HS-27A (cell line): ENCODE measurements around the gene NHERF2.
A peak's percentile ranks its signal among the peaks of the same experiment; 100 is the strongest.
"Not testable (repeated sequence)": the region's sequence is repeated elsewhere in the genome, so short reads cannot be mapped to it uniquely, and the experiment has no call there.

Experiments used
- DNase-seq: peaks from one replicate; pipeline ENCODE4 v3.0.0-alpha.2; 2012; ENCODE audit warnings: low read depth, missing footprints

The NHERF2 gene

DNA sequence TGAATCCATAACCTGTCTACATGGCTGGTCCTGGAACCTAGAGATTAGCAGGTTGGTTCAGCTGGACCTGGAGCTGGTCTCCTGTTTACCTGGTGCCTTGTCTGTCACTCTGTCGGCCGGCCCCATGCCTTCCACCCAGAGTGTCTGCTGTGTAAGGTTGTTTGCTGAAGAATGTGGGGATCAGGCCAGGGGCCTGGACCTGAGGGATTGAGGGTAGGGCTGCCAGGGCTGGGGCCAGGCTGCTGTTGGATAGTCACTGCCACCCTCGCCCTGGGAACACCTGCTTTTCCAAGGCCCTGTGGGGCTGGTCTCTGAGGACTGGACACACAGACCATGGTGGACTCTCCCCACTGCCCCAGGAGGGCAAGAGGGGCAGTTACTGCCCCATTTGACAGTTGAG, 1.4 kb downstream of the NHERF2 start:
- DNase-seq, result no peak

DNA sequence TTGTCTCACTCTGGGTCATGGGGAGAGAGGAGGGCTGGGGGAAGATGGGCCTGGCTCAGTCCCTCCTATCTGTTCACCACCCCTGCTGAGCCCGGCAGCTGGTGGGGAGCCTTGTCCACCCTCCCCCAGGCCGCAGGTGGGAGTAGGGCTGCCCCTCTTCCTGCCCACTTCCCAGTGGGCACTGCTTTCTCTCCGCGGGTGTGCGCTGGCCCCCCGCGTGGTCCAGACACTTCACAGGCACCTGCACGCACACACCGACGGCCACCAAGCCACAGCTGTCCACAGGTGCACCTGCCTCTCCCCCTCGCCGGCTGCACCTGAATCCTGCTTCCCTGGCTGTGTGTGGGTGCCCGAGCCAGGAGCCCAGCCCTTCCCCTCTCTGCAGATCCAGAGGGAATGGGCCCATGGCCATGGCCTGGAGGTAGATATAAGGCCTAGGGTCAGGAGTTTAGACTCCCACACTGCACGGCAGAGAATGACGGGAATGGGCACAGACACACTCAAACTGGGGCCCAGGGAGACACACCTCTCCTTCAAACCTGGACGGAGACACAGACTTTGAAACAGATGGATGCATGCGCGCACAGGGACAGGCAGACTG, 2.0 kb downstream of the NHERF2 start:
- DNase-seq, result no peak

DNA sequence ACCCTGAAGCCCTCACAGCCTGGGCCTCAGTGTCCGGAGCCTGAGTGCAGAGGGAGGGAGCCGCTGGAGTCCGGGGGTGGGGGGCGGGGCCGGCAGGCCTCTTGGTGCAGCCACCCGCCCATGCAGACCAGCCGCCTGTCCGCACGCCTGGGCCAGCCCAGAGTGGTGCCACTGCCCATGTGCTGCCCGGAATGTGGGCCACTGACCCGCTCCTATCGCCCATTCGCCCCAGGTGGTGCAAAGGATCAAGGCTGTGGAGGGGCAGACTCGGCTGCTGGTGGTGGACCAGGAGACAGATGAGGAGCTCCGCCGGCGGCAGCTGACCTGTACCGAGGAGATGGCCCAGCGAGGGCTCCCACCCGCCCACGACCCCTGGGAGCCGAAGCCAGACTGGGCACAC, 2.6 kb downstream of the NHERF2 start:
- DNase-seq, result no peak

DNA sequence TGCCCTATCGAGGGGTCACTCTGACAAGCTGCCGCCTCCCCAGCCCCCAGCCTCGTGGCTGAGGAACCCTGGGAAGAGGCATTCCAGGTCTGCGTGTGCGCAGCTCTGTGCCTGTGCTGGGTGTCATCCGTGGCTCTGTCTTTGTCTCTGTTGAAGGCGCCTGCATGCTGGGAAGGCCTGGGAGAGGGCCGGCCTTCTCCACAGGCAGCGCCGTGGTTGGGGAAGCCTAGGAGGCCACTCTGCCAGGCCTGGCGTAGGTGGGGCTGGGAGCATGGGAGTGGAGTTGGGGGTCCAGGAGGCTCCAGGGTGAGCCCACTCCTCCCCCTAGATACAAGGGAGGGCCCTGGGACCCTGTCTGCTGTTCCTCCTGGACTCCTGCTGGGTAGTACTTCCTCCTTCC, 3.3 kb downstream of the NHERF2 start:
- DNase-seq, result no peak

DNA sequence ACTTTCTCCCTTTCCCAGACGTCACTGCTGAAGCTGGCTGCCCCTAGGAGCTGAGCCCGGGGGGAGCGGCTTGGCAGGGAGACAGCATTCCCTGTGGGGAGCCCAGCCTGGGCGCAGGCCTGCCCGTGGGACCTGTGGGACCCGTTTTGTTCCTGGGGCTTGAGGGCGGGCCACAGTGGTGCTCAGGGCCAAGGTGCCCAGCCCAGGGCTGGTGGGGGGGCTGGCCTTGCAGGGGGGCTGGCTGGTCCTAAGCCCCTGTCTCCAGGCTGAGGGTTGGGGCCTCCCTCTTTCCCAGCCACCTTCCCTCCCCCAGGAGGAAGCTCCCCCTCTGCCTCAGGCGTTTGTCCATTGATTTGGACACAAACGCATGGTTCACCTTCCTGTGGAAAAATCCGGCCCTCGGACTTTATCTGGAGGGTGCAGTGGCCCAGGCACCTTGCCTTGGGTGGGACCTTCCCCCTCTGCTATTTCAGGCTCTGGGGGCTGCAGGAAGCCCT, 4.4 kb downstream of the NHERF2 start:
- no peak for DNase-seq

DNA sequence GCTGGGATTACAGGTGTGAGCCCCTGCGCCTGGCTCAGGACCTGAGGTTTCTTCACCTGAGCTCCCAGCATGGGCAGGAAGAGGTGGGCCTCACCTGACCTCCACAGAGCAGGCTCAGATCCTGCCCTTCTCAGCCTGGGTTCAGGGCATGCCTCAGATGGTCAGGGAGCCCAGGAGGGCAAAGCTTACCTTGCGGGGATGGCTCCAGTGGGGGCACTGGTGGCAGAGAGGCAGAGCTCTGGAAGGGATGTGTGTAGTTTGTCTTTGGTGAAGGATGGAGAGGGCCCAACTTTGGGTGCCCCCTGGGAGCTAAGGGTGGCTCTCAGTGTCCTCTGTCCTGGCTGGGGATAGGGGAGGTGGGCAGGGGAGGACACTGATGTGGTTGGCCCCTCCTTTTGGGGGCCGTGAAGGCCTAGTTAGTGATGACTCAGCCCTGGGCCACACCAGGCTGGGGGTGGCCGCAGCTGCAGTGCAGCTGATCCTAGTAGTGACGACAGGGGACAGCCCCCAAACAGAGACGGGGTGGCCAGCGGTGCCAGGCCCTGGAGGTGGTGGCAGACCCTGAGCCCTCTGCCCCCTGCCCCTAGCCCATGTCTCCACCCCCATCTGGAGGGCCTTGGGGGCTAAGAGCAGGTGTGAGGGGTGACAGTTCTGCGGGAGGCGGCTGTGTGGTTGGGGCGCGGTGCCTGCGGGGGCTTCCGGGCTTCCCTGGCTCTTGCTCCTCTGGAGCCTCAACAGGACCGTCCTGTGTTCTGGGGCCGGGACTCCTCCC, 5.8 kb downstream of the NHERF2 start:
- DNase-seq, result no peak

DNA sequence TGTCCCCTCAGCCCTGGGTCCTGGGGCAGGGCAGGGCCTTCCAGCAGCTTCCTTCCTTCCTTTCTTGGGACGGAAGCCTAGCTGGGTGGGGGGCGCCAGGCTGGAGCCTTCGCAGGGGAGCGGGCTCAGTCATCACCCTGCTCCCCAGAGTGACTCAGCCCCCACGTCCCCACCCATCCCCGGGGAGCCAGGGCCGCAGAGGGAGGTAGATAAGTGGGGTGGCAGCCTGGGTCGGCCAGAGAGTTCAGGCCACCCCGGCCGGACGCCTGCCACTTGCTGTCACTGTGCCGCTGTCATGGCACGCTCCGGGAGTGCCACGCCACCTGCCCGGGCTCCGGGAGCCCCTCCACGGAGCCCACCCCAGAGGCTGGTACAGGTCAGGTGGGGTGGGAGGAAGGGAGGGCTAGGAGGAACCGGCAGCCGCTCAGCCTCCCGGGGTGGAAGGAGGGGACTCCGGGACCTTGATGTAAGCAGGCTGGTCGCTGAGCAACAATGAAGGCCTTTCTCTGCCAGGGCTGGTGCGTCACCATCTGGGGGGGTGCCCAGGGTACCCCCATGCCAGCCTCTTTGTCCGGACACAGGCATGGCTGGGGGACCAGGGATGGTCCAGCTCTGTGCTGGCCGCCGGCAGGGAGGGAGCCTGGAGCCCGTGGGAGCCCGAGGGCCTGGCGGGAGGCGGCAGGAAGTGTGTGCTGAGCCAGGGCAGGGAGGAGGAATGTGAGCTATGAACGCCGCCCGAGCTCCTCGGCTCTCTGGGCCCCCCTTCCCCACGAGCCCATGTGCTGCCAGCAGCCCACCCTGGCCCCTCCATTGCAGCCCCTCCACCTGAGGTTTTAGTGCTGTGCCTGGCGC, 6.6 kb downstream of the NHERF2 start:
- no peak for DNase-seq

DNA sequence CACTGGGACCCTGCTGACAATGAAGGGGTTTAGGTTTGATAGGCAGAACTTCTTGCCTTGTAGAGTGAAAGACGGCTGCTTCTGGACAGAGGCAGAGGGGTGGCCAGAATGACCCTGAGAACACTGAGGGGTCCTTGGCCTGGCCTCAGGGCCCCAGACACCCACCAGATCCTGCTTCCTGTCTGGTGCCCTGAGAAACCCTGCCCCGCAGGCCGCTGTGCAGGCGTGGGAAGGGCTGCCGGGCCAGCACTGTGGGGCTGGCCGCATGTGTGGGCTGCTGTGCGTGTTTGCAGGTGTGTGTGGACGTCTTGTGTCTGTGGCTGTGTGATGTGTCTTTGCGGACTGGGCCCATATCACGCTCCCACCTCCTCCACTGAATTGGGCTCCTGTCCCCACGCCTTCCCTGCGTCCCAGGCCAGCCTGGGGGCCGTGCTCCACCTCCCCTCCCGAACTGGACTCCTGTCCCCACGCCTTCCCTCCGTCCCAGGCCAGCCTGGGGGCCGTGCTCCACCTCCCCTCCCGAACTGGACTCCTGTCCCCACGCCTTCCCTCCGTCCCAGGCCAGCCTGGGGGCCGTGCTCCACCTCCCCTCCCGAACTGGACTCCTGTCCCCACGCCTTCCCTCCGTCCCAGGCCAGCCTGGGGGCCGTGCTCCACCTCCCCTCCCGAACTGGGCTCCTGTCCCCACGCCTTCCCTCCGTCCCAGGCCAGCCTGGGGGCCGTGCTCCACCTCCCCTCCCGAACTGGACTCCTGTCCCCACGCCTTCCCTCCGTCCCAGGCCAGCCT, 7.4 kb downstream of the NHERF2 start:
- not testable (repeated sequence) for DNase-seq

DNA sequence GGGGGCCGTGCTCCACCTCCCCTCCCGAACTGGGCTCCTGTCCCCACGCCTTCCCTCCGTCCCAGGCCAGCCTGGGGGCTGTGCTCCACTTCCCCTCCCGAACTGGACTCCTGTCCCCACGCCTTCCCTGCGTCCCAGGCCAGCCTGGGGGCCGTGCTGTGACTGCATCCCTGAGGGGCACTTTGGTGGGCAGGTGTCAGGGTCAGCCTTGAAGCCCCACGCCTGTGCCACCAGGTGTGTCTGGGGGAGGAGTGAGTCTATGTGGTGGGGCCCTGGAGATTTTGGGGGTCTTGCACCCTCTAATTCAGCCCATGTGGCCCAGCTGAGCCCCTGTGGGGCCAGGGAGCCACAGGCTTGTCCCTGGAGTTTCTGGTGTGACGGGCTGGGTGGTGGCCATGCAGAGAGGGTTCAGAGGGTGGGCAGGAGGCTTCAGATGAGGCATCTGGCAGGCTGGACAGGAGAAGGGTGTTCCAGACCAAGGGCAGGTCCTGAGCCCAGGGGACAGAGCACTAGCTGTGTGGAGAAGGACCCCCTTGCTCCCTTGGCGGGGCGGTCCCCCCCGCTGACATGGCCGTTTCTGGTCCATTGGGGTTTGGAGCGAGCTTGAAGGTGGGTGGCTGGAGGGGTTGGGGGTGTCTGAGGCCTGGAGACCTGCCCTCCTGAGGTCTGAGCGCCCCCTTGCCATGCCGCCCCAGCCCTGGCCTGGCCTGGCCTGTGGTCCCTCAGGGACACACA, 8.2 kb downstream of the NHERF2 start:
- DNase-seq, result no peak

DNA sequence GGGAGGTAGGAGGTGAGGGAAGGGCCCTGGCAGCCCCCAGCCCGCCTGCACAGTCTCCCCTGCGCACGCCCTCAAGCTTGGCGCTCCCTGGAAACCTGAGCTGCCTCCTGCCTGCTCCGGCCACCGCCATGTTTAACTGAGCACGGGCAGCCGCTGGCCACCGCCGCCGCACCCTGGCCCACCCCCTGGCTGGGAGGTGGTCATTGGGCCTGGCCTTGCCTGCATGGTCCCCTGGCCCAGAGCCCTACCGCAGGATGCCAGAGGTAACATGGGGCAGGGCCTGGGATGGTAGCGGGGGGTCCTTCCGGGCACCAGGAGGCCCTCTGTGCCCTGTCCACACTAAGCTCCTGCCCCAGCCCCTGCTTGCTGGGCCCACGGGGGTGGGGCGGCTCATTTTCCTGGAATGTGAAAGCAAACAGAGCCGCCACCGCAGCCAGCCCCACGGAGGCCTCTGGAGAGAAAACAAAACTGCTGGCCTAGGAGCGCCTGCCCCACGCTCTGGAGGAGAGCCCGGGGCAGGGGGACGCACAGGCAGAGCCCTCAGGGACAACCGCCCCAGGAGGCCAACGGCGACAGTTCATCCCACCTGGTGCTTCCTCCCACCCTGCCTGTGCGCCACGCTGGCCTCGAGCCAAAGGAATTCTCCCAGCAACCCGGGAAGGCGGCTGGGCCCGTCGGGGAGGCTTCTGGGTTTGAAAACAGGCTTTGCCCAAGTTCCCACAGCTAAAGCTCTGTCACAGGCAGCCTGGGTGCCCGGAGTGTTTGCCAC, 8.9 kb downstream of the NHERF2 start:
- DNase-seq, result peak; percentile 36

DNA sequence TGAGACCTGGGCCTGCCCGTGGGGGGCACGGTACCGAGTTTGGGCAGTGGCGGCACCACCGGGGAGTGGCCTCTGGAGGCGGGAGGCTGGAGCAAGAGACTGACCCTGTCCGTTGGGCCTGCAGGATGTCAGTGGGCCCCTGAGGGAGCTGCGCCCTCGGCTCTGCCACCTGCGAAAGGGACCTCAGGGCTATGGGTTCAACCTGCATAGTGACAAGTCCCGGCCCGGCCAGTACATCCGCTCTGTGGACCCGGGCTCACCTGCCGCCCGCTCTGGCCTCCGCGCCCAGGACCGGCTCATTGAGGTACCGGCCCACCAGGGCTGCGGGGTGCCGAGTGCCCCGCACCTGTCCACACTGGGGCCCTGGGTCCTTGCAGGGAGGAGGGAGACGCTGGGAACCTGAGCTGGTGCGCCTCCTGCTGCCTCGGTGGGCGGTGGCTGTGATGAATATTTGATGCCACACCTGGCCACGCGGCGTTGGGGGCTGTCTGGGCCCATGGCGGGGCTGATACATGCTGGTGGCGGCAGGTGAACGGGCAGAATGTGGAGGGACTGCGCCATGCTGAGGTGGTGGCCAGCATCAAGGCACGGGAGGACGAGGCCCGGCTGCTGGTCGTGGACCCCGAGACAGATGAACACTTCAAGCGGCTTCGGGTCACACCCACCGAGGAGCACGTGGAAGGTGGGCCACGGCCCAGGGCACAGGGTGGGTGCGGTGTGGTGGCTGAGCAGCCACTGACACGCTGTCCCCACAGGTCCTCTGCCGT, 9.7 kb downstream of the NHERF2 start:
- DNase-seq, result no peak

DNA sequence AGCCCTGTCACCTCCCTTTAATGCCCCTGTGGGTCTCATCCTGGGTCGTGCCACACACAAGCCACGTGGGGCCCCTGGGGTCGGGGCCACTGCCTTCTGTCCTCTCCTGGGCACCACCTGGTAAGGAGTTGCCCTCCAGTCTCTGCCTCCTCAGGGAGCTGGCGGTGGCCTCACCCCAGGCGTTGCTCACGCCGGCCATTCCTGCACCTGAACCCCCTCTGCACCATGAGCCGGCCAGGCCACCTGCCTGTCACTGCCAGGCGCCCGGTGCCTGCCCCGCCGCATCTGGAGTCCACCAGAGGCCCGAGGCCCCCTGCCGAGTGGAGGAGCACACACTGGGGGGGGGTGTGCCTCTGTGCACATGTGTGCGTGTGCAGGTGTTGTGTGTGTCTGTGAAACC, 10.4 kb downstream of the NHERF2 start:
- DNase-seq, result no peak

DNA sequence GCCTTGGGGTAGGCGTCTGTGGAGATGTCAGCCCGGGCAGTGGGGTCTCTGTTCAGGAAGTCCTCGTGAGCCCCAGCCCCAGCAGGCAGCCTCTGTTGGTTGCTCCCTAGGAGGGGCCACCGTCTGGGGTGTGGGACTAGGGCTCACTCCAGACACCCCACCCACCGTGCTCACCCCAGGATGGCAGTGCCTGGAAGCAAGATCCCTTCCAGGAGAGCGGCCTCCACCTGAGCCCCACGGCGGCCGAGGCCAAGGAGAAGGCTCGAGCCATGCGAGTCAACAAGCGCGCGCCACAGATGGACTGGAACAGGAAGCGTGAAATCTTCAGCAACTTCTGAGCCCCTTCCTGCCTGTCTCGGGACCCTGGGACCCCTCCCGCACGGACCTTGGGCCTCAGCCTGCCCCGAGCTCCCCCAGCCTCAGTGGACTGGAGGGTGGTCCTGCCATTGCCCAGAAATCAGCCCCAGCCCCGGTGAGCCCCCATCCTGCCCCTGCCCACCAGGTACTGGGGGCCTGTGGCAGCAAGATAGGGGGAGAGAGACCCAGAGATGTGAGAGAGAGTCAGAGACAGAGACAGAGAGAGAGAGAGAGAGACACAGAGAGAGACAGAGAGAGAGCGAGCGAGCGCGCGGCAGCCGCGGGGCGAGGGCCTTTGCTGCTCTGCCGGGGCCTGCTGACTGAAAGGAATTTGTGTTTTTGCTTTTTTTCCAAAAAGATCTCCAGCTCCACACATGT, 11.1 kb downstream of the NHERF2 start:
- no peak for DNase-seq

DNA sequence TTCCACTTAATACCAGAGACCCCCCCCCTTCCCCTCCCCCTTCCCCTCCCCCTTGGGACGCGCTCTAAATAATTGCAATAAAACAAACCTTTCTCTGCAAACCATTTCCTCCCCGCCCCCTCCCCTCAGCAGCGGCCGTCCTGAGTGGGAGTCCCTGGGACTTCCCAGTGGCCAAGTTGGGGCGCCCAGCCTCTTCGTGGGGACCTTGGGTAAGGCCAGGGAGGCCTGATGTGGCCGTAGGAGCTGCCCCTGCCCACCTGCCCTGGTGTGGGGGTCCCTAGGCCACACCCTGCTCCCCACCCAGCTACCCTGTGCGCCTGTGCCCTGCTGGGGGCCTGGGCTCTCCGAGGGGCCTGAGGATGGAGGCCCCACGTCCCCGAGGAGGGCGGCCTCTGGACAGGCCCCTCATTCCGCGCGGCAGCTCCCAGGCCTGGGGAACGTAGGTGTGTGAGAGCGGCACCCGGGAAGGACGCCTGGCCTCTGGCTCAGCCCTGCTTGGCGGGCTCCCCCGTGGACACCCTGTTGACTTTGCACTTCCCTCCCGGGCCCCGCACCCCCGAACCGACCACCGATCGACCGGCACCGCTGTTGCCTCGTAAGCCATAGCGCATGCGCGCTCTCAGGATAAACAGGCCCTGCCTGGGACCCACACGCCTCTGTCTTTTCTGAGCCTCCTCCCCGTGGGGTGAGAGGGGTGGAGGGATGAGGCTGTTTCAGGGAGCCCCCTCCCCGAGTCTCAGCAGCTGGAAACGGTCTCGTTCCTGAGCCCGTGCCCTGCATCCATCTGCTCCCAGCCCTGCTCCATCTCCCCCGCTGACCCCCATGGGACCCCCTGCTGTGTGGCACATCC, 11.9 kb downstream of the NHERF2 start:
- no peak for DNase-seq

DNA sequence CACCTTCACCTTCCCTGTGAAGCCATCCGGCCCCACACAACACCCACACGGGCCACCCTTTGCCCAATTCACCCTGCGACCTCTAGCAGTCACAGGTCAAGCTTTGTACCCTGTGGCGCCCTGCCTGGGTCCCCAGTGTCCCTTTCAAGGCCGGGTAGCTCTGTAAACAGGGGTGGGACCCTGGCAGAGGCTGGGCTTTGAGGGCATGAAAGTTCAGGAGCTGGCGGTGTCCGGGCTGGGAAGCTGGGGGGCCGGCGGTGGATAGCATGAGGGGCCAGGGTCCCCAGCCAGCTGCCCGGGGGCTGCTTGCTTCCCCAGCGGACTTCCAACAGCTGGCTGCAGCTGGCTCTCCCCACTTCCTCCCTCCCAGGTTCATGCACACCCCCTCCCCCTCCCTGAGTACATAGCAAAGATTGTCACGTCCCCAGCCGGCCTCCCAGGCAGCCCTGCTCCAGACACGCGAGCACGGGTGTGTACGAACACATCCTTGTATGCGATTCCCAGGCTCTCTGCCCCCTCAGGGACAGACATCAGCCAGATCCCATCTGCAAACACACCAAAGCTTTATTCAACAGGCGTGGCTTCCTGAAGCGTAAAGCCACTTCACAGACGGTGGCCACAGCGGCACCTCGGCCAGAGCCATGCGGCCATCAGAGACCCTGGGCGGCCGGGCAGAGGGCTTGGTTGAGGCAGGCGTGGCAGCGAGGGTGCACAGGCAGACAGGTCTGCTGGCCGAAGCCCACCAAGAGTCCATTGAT, 12.8 kb downstream of the NHERF2 start:
- DNase-seq, result no peak

DNA sequence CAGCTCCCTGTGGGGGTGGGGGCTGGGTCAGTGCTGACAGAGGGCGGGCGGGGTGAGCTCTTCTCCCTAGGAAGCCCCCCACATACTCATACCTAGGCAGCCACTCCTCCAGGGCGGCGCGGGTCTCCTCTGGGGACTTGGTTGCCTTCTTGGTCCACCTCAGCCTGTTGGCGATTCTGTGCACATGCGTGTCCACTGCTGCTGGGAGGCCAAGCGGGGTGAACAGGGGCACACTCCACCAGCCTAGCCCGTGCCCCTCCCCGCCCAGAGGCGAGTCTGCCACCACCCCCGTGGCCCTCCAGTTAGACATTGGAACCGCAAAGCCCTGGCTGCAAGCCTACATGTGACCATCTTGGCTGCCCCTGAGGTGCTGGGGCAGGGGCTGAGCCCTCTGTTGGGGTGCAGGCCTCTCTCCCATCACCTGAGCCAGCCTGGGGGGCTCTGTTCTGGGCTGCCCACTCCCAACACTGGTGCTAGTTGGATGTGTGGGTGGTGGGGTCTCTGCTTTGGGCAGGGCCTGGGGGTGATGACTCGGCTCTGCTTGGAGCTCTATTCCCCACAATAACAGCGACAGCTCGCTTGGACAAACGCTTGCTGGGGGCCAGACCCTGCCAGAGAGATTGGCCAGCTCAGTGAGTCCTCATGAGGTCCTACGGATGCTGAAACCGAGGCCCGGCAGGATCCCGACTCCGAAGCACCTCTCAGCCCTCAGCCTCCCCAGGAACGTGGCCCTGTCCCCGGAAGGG, 13.5 kb downstream of the NHERF2 start:
- DNase-seq, result no peak
